DND-41 (cell line): ENCODE data around the gene FAM234A.

Experiments used
- CTCF ChIP-seq: IDR thresholded peaks from 2 replicates; pipeline ENCODE4 v1.5.1; 2012; ENCODE audit warnings: borderline replicate concordance, low read length, moderate library complexity, mild to moderate bottlenecking; ENCODE audit not compliant: poor library complexity, severe bottlenecking; ENCODE audit errors: extremely low read depth
- EZH2 ChIP-seq: IDR thresholded peaks from 3 replicates; pipeline ENCODE4 v1.6.1; 2012; ENCODE audit warnings: borderline replicate concordance, low read depth, mild to moderate bottlenecking, moderate library complexity, low read length, inconsistent platforms; ENCODE audit not compliant: severe bottlenecking

GRCh38 chr16:191831-192230, 42.8 kb upstream of the FAM234A start:
- TF ChIP-seq CTCF (no peak), EZH2 (no peak)
